GM18508 (cell line): Measurements from ENCODE around the gene PIK3R6.

ENCODE experiments used
- ATAC-seq: cut with Tn5 transposase; IDR thresholded peaks from one replicate; pipeline ENCODE4 v1.9.1; 2021; ENCODE audit warnings: moderate number of reproducible peaks; ENCODE audit not compliant: insufficient read depth, unreplicated experiment

The PIK3R6 gene

GRCh38 chr17:8867361-8867981, at the start of gene PIK3R6:
TSS of gene PIK3R6 (minus strand) at chr17:8867674. CDS start at chr17:8849794, 17,880 bp downstream.
- ATAC-seq, result no peak

- no peak for ATAC-seq
Measured at GRCh38 chr17:8916466-8916865, 49.0 kb upstream of the PIK3R6 start.

- no peak for ATAC-seq
Measured at GRCh38 chr17:8914554-8914953, 47.1 kb upstream of the PIK3R6 start.

- ATAC-seq, result no peak
Measured at GRCh38 chr17:8913879-8914278, 46.4 kb upstream of the PIK3R6 start.

- no peak for ATAC-seq
Measured at GRCh38 chr17:8913091-8913490, 45.6 kb upstream of the PIK3R6 start.

GRCh38 chr17:8912084-8912981, 44.9 kb upstream of the PIK3R6 start:
- no peak for ATAC-seq

- no peak for ATAC-seq
Measured at GRCh38 chr17:8910969-8911604, 43.6 kb upstream of the PIK3R6 start.

GRCh38 chr17:8909586-8910270, 42.3 kb upstream of the PIK3R6 start:
- ATAC-seq, result no peak

- no peak for ATAC-seq
Measured at GRCh38 chr17:8905331-8905730, 37.9 kb upstream of the PIK3R6 start.

- ATAC-seq, result no peak
Measured at GRCh38 chr17:8904686-8905085, 37.2 kb upstream of the PIK3R6 start.

- no peak for ATAC-seq
Measured at GRCh38 chr17:8904201-8904600, 36.7 kb upstream of the PIK3R6 start.

- no peak for ATAC-seq
Measured at GRCh38 chr17:8900626-8901585, 33.4 kb upstream of the PIK3R6 start.

GRCh38 chr17:8900207-8900606, 32.7 kb upstream of the PIK3R6 start:
- ATAC-seq, result no peak

GRCh38 chr17:8898636-8899035, 31.2 kb upstream of the PIK3R6 start:
- ATAC-seq, result no peak

GRCh38 chr17:8898126-8898525, 30.7 kb upstream of the PIK3R6 start:
- ATAC-seq, result no peak

GRCh38 chr17:8896641-8897635, 29.5 kb upstream of the PIK3R6 start:
- no peak for ATAC-seq

GRCh38 chr17:8896087-8896486, 28.6 kb upstream of the PIK3R6 start:
- no peak for ATAC-seq
